Stimulated activated CD4-positive, alpha-beta T cell treated with anti-CD3 and anti-CD28 coated beads, Interleukin-1b, Interleukin-23, amount 100 ng/mL, for 24 hours (primary cell): ENCODE measurements around the gene VDAC2.
"Not testable (repeated sequence)": the region's sequence is repeated elsewhere in the genome, so short reads cannot be mapped to it uniquely, and the experiment has no call there.

Source experiments
- DNase-seq, 4 experiments: peaks; one replicate each; pipeline ENCODE4 v3.0.0-alpha.2; 2020; ENCODE audit warnings: low read depth in 4 of 4, low spot score in 1 of 4

Gene VDAC2

GRCh38 chr10:75210282-75211006, at the start of gene VDAC2:
Gene VDAC2 (plus strand): TSS chr10:75210796. CDS start chr10:75211159, 363 bp downstream.
- peak; percentile 83 to 92 (median 92) for DNase-seq

GRCh38 chr10:75165684-75166622, 44.6 kb upstream of the VDAC2 start:
- DNase-seq, result no peak

DNA sequence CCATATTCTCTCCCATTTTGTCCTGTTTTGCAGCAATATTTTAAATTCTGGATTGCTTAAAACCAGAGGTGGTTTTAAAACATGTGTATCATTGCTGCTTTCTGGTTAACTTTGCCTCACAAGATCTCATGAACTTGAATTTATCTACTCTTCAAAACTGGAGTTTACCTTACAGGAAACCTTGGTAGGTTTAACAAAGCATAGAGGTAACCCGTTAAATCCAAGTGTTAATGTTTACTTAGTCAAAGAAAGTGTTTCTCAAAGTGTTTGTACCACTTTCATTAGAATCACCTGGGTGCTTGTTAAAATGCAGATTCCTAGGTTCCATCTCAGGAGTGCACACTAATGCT, 44.0 kb upstream of the VDAC2 start:
- DNase-seq, result no peak

DNA sequence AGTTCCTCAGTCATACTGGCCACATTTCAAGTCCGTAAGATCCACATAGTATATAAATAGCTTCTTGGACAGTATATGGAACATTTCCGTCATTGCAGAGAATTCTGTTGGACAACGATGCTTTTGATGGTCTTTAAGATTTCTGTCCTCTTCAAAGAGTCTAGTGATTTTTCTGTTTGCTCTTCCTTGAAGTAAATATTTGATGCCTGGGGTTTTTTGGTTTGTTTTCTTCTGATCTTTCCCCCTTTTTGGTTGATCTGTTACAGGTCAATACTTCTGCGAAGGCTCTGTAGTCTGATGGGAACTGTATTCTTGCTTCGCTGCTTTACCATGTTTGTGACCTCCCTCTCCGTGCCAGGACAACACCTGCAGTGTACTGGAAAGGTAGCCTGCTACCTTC, 42.3 kb upstream of the VDAC2 start:
- DNase-seq, result no peak

- no peak for DNase-seq
Measured at GRCh38 chr10:75170215-75170614, 40.4 kb upstream of the VDAC2 start.

- DNase-seq, result no peak
Measured at GRCh38 chr10:75175046-75175445, 35.5 kb upstream of the VDAC2 start.

- DNase-seq, result no peak
Measured at GRCh38 chr10:75176046-75176445, 34.5 kb upstream of the VDAC2 start.

GRCh38 chr10:75176736-75177135, 33.9 kb upstream of the VDAC2 start:
- DNase-seq, result no peak

- no peak for DNase-seq
Measured at GRCh38 chr10:75179657-75180177, 30.9 kb upstream of the VDAC2 start.

- no peak for DNase-seq
Measured at GRCh38 chr10:75180592-75180991, 30.0 kb upstream of the VDAC2 start.

DNA sequence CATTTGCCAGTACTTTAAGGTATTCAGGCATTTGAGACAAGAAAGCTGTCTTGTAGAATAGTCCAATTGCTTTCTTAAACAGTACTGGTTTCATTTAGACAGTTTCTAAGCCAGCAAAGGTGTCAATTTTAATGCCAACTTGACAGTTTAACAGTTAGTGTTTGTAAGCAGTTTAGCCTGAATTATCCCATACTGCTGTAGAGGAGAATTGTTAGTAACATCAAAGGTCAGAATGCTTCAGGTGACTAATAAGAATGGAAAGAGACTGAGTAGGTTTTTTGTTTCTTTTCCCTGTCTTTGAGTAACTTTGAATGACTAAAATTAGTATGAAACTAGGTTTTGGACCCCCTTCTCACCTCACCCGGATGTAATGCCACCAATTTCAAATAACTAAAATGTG, 29.5 kb upstream of the VDAC2 start:
- DNase-seq, result no peak

DNA sequence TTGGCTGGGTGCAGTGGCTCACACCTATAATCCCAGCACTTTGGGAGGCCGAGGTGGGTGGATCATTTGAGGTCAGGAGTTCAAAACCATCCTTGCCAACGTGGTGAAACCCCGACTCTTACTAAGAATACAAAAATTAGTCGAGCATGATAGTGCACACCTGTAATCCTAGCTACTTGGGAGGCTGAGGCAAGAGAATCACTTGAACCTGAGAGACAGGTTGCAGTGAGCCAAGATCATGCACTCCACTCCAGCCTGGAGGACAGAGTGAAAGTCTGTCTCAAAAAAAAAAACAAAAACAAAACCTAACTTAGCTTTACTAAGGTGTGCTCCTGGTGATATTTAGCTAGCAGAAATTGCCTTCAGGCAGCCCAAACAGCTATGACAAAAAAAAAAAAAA, 24.3 kb upstream of the VDAC2 start:
- no peak for DNase-seq

DNA sequence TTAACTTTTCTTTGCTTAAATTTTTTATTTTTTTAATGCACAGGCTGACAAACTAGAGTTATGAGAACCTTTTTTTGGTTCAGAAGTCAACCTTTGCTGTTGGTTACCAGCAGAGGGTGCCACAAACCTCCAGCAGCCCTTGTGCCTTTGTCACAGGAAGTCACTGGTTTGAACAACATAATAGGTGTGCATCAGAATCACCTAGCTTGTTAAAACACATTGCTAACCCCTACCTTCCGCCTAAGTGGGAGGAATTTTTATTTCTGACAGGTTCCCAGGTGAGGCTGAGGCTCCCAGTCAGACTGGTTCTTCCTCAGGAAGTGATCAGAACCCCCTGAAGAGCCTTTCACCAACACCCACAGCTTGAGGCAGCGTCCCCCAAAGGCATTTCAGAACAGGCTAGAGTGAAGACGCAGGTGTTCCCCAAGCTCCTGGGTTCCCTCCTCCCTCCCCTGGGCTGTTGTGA, 22.6 kb upstream of the VDAC2 start:
- DNase-seq, result peak in 3 of 4 experiments; percentile 13 to 42 (median 37)

GRCh38 chr10:75188522-75188921, 22.1 kb upstream of the VDAC2 start:
- DNase-seq, result not testable (repeated sequence)

- no peak for DNase-seq
Measured at GRCh38 chr10:75189266-75190096, 21.1 kb upstream of the VDAC2 start.

DNA sequence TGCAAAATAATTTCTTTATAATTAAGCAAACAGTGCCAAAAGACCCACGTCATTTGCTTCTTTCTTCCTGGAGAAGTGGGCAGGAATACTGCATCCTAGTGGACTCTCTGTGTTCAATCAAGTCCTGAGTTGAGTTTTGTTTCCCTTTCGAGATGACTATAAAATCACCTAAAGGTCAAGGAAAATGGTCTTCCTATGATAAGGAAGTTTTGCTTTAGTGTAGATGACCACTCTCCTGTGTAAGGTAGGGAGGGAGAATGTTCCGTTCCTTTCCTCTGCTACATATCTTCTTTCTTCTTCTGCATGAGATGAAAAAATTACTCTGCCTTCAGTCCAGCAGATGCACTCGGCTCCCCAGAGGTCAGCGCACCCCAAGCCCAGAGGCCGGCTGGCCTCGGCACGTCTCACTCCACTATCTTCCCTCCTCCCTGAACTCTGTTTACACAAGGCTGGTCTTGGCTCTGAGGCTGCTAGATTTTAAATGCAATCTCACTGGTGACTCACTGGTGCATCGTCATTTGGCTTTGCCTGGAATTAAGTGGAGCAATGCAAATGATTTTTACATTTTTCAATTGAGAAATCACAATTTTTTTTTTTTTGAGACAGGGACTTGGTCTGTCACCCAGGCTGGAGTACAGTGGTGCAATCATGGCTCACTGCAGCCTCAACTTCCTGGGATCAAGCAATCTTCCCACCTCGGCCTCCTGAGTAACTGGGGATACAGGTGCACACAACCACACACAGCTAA, 18.6 kb upstream of the VDAC2 start:
- DNase-seq, result no peak

DNA sequence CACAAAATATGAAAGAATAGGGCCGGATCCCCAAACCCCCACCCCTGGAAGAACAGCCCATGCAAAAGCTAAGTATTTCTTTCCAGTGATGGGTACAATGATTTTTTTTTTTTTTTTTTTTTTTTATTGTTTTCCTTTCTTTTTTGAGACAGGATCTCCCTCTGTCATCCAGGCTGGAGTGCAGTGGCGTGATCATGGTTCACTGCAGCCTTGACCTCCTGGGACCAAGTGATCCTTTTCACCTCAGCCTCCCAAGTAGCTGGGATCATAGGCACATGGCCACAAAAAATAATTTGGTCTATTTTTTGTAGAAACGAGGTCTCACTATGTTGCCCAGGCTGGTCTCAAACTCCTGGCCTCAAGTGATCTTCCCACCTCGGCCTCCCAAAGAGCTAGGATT, 16.0 kb upstream of the VDAC2 start:
- DNase-seq, result not testable (repeated sequence)

DNA sequence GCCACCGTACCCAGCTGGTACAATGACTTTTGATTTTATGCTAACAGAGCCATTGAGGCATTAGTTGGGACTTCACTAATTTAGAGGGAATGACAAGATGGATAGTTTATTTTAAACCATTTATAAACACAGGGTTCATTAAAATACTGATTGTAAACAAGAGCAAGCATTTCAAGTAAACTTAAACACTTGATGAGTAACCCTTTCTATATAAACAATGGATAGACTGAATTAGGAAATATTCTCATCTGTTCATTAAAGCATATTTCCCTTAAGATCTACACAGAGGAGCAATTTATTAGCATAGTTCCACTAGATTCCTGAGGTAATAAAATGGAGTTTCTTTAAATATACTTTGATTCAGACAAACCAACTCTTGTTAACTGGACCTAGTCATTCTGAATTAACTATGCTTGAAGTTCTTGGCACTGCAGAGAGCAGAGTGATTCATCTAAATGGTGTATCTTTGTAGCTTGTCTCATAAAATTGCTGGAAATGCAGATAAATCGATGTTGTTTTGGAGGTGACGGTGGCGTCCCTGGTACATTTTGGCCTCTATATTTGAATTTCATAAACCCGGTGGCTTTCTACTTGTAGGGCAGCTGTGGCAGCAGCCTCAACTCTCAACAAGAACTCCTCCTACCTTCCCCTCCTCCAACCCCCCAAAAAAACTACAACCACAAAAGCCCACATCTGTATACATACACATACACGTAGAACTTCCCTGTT, 15.4 kb upstream of the VDAC2 start:
- no peak for DNase-seq

- no peak for DNase-seq
Measured at GRCh38 chr10:75197066-75197465, 13.5 kb upstream of the VDAC2 start.

DNA sequence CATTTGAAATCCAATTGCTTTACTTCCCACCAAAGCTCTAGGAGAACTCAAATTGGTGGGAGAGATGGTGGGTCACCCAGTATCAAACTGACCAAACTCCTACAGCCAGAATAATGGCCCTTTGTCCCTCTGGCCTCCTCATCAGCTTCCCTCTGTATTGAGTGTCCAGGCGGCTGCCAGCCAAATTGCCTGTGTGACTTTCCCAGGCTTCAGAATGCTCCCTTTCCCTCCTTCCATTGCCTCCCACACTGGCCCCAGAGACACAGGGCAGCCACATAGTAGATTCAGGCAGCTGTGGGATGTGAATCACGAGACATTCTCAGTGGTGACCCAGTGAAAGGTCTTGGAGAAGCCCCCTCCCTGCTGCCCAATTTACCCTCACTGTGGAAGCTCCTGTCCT, 12.7 kb upstream of the VDAC2 start:
- no peak for DNase-seq
